ENCODE measurements around the gene DAZAP1.

Gene DAZAP1

DNA sequence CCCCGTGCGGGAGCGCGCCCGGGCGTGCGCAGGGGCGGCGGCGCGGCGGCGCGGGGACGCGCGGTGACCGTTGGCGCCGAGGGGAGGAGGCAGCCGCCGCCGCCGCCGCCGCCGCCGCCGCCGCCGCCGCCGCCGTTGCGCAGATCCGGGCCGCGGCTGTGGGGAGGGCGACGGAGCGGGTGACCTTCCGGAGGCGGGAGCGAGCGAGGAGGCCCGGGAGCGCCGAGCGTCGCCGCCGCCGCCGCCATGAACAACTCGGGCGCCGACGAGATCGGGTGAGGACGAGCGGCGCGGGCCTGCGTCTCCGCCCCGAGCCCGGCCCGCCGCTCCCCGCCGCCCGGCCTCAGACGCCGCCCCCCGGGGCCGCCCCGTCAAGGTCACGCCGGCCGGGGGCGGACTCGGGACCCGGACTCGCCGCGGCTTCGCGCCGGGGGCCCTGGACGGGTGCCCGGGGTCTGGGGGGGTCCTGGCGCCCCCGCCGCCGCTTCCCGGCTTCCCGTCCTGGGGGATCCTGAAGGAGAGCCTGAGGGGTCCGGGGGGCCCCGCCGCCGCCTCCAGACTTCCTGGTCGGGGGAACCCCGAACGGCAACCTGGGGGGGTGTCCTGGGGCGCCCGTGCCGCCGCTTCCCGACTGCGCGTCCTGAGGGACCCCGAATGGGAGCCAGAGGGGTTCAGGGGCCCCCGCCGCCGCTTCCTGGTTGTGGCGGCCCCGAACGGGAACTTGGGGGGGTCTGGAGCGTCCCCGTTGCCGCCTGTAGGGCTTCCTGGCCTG, at the start of gene DAZAP1:
DAZAP1 (plus strand) TSS at position 59 of the 772 bp plus-strand sequence; CDS start at position 247, 188 bp downstream.
- DNase-seq (ENCODE audit: low spot score) = no peak

- DNase-seq (ENCODE audit: low spot score) = no peak
Observed at GRCh38 chr19:1360126-1360817, 47.1 kb upstream of the DAZAP1 start.

GRCh38 chr19:1360818-1361461, 46.4 kb upstream of the DAZAP1 start:
- DNase-seq (ENCODE audit: low spot score) = peak; percentile 38

- no peak for DNase-seq (ENCODE audit: low spot score)
Observed at GRCh38 chr19:1361601-1362386, 45.6 kb upstream of the DAZAP1 start.

GRCh38 chr19:1362387-1363257, 44.8 kb upstream of the DAZAP1 start:
- DNase-seq (ENCODE audit: low spot score) = no peak

GRCh38 chr19:1363599-1363998, 43.8 kb upstream of the DAZAP1 start:
- DNase-seq (ENCODE audit: low spot score) = no peak

DNA sequence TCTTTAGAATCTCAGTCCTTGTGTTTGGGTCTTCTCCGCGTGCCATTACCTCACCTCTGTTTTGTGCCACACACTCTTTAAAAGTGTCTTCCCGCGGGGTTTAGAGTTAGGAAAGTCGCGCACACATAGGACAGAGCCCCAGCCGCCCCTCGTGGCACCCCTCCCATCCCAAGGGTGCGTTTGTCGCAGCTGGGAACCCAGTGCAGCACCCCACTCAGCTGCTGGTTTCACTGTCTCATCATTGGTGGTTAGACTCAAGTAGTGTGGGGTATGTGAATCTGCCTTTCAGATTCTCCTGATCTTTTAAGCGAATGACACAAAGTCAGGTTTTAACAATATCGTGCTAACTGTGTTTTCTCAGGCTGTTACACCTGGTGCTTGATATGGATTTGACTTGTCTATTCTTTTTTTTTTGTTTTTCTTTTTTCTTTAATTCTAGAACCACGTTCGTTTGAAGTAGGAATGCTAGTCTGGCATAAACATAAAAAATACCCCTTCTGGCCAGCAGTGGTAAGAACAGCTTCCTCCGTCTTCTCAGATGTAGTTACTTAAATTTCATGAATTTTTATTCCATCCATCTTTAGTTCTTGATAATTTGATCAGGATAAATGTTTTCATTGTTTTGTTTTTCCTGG, 43.2 kb upstream of the DAZAP1 start:
- no peak for DNase-seq (ENCODE audit: low spot score)

DNA sequence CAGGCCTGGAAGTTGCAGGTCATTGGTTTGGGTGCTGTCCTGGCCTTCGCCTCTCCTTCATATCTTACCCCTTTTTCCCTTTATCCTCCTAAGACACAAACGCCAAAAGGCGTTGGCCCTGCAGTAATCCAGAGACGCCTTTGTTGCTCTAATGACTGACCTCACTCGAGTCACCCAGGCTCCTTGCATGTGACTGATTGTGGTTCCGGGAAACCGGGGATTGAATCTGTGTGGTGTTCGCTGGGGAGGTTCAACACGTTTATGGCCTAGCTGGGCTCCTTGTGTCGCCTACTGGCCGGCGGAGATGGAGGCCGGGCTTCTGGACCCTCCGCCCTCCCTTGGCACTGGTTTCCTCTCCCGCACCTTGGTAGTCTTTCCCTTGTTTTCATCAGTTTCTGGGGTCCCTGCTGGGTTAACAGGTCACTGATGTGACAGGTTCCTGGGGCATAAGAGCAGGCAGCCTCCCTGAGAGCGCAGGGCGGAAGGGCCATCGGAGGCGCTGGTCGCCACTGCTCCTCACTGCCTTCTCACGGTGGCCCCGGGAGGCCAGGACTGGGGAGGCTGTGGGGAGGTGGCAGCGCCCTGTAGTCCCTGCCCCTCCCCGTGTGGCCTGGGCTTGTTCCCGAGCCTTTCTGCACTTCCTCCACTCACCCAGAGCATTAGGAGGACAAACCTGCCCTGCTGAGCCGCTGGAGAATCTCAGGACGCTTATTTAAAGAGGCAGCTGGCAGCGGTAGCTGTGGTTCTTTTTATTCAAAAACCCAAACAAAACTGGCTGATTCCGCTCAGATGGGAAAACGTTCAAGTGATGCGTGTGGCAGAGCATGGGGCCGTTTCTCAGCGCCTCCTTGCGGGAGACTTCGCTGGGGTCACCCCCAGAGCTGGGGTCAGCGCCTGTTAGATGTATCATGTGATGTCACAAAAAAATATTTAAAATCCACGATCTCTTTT, 41.8 kb upstream of the DAZAP1 start:
- no peak for DNase-seq (ENCODE audit: low spot score)

DNA sequence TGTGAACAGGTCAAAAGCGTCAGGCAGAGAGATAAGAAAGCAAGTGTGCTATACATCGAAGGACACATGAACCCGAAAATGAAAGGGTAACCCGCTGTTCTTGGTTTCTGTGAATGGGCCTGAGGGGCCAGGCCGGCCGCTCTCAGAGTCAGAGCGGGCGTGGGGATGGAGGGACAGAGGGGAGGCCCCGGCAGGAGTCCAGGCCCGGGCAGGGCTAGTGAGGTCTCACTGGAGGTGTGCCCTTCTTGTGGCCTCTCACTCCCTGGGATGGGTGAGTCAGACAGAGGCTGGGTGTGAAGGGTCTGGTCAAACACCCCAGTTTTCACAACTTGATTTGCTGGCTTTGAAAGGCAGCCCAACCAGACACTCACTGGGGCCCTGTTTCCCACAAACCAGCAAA, 41.1 kb upstream of the DAZAP1 start:
- DNase-seq (ENCODE audit: low spot score) = no peak

DNA sequence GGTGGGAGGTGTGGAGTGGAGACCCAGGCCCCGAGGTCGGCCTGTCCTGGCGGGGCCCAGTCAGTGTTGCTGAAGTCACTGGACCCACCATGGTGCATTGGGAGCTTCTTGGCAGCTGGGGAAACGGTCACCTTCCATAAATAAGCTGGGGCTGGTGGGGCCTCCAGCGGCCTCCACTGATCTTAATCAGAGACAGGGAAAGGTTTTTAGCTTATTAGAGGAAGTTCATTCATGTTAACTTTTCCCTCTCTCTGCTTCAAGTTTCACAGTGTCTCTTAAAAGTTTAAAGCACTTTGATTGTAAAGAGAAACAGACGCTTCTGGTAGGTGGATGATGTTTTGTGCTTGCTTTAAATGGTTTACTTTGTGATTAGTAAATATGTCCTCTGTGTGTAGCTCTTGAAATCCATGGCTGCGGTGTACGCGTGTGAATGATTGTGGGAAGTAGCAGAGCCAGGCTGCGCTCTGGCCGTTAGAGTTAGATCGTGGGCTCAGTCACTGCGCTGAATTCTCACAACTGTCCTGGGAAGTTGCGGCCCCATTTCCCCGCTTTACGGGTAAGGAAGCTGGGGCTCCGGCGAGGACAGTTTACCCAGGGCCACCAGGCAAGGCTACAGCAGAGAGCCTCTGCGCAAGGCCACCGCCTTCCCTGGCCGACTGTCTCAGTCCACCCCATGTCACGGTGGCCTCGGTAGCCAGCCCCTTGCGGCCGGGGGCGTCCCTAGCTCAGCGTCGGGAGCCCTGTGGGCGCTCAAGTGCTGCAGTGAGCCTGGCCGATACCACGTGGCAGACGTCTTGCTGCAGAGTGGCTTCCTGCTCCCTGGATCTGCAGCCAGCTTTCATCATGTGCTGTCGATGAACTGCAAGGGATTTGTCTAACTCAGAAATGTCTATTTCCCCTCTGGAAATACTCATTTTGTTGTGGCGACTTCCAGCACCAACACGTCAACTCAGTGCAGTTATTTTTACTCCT, 40.2 kb upstream of the DAZAP1 start:
- DNase-seq (ENCODE audit: low spot score) = no peak

GRCh38 chr19:1369214-1369805, 38.1 kb upstream of the DAZAP1 start:
- DNase-seq (ENCODE audit: low spot score) = no peak

GRCh38 chr19:1370579-1371361, 36.6 kb upstream of the DAZAP1 start:
- no peak for DNase-seq (ENCODE audit: low spot score)

DNA sequence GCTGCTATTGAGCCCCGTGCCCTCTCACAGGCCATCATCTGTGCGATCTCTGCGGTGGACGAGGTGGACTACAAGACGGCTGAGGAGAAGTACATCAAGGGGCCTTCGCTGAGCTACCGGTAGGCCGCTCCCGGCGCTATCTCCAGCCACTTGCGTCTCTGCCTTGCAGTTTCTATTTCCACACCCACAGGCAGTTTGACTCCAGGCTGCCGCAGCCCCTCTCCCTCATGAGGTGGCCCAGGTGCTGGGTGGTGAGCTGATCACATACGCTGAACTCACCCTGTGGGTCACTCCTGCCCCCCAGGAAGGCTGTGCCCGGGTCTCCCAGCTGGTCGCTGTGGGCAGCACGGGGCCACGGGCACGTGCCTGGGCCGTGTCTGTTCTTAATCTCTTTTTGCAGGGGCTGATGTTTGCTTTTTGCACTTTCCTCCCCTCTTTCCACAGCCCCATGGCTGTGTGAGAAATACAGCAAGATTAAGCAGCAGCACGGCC, 34.3 kb upstream of the DAZAP1 start:
- DNase-seq (ENCODE audit: low spot score) = no peak

- DNase-seq (ENCODE audit: low spot score) = peak; percentile 39
Observed at GRCh38 chr19:1373534-1374249, 33.7 kb upstream of the DAZAP1 start.

DNA sequence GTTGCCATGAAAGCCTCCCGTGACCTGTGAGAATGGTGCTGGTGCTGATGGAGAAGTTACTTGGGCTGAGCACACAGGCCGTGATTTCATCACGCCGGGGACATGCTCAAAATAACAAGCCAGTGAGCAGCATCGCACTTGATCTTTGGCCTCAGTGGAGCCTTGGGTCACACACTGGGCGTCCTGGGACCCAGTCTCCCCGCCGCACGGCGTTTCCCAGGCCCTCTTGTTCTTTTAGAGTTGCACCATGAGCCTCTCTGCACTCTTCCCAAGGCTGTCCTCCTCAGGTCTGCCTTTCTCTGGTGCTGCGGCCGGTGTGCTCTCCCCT, 33.2 kb upstream of the DAZAP1 start:
- no peak for DNase-seq (ENCODE audit: low spot score)

- DNase-seq (ENCODE audit: low spot score) = no peak
Observed at GRCh38 chr19:1376415-1376805, 31.0 kb upstream of the DAZAP1 start.
